Gastrocnemius medialis (tissue), 4 donors: ENCODE data around the gene STK38L. TPM values are rescaled to one million over a fixed set of nuclear protein-coding genes. Genes with fewer than 3 reads are reported as not detected.

Source experiments
- ATAC-seq, 2 donors: fragments of 150-250 bp; one replicate each; pipeline ENCODE4 v1.9.1; 2016
- DNase-seq, 2 donors: peaks; one replicate each; pipeline ENCODE4 v3.0.0-alpha.2; 2019
- H3K27ac ChIP-seq, 4 donors: fragments of 200-600 bp; sonication (generic); 1 replicate in 1 of 4; 2 replicates in 3 of 4; pipeline ENCODE4 v1.5.1; 2016 to 2018; ENCODE audit warnings: mild to moderate bottlenecking in 2 of 4, moderate library complexity in 1 of 4
- H3K27me3 ChIP-seq, 3 donors: fragments of 200-600 bp; sonication (generic) in 2 of 3; 1 replicate in 1 of 3; 2 replicates in 2 of 3; pipeline versions ENCODE4 v1.5.1 to v1.6.0; 2016 to 2019; ENCODE audit warnings: mild to moderate bottlenecking in 1 of 3, moderate library complexity in 1 of 3
- H3K36me3 ChIP-seq, 2 donors: fragments of 200-600 bp; sonication (generic) in 1 of 2; one replicate each; pipeline ENCODE4 v1.5.1; 2017 to 2018
- H3K4me1 ChIP-seq, 2 donors: fragments of 200-600 bp; sonication (generic) in 1 of 2; one replicate each; pipeline ENCODE4 v1.5.1; 2016 to 2017; ENCODE audit warnings: mild to moderate bottlenecking in 2 of 2
- H3K4me3 ChIP-seq, 4 donors: fragments of 200-600 bp; sonication (generic) in 3 of 4; 1 replicate in 1 of 4; 2 replicates in 3 of 4; pipeline ENCODE4 v1.5.1; 2016 to 2019; ENCODE audit warnings: mild to moderate bottlenecking in 2 of 4
- H3K9me3 ChIP-seq, 3 donors: fragments of 200-600 bp; sonication (generic) in 2 of 3; 1 replicate in 1 of 3; 2 replicates in 2 of 3; pipeline ENCODE4 v1.5.1; 2016 to 2019
- POLR2A ChIP-seq, 2 donors: fragments of 450-650 bp; IDR thresholded peaks; one replicate each; pipeline ENCODE4 v1.6.1; 2017; ENCODE audit warnings: antibody characterized with exemption in 2 of 2, mild to moderate bottlenecking in 2 of 2, moderate library complexity in 2 of 2
- in situ Hi-C, 4 donors: fragments of 200-750 bp; cut with MboI; loops; one replicate each; pipeline versions ENCODE4 v1.15.0 to v1.8.0; 2017; ENCODE audit warnings: low sequenced_read_pairs in 4 of 4
- intact Hi-C: fragments of 100-400 bp; cut with DNase I; formaldehyde crosslinking; loops from one replicate; pipeline ENCODE4 v1.15.1; 2023; ENCODE audit warnings: low total_unique reads
- total RNA-seq, 4 donors: library from RNA; depleted of rRNA; stranded (reverse); fragments of >200 nt; gene quantifications; one replicate each; pipeline versions ENCODE4 v1.1.0 to v1.2.3, GENCODE V29; 2016
- TF ChIP-seq, protein P1 (sequence below), 5 experiments: fragments of 450-650 bp in 3 of 5; fragments of 200-600 bp in 2 of 5; sonication (generic) in 2 of 5; IDR thresholded peaks in 4 of 5; conservative IDR thresholded peaks in 1 of 5; 1 replicate in 4 of 5; 2 replicates in 1 of 5; pipeline ENCODE4 v1.5.1; 2016 to 2019; ENCODE audit warnings: antibody characterized with exemption in 5 of 5, mild to moderate bottlenecking in 3 of 5, moderate library complexity in 3 of 5

The STK38L gene
- total RNA-seq, 4 donors from 2014 or later, result 12.9 to 20.0 (median 13.5) TPM

- no peak overlapping the region for H3K4me3 ChIP-seq
- ATAC-seq, result no peak
- DNase-seq, result no peak
- in situ Hi-C loops, result no loop called here
- TF ChIP-seq, protein P1, sequence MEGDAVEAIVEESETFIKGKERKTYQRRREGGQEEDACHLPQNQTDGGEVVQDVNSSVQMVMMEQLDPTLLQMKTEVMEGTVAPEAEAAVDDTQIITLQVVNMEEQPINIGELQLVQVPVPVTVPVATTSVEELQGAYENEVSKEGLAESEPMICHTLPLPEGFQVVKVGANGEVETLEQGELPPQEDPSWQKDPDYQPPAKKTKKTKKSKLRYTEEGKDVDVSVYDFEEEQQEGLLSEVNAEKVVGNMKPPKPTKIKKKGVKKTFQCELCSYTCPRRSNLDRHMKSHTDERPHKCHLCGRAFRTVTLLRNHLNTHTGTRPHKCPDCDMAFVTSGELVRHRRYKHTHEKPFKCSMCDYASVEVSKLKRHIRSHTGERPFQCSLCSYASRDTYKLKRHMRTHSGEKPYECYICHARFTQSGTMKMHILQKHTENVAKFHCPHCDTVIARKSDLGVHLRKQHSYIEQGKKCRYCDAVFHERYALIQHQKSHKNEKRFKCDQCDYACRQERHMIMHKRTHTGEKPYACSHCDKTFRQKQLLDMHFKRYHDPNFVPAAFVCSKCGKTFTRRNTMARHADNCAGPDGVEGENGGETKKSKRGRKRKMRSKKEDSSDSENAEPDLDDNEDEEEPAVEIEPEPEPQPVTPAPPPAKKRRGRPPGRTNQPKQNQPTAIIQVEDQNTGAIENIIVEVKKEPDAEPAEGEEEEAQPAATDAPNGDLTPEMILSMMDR (IDR thresholded peaks at IDR 0.05 in 4 of 5, conservative IDR thresholded peaks at IDR 0.05 in 1 of 5), result no peak
- no peak for TF ChIP-seq POLR2A (IDR thresholded peaks at IDR 0.05)
- no peaks in the 10 kb centered on the region for H3K27me3 ChIP-seq
- H3K36me3 ChIP-seq, result no peaks in the 10 kb centered on the region
- no peak overlapping the region for H3K27ac ChIP-seq
- H3K9me3 ChIP-seq, result no peaks in the 10 kb centered on the region
- intact Hi-C loops, result no loop called here
- no peaks in the 10 kb centered on the region for H3K4me1 ChIP-seq
Observed at GRCh38 chr12:27355486-27355885, 111.4 kb downstream of the STK38L start.

- Histone ChIP-seq H3K9me3 (no peaks in the 10 kb centered on the region), H3K4me3 (no peak overlapping the region), H3K27ac (no peak overlapping the region), H3K36me3 (no peaks in the 10 kb centered on the region), H3K4me1 (no peaks in the 10 kb centered on the region), H3K27me3 (no peaks in the 10 kb centered on the region)
- in situ Hi-C loops (no loop called here), intact Hi-C loops (no loop called here)
- TF ChIP-seq POLR2A (IDR thresholded peaks at IDR 0.05), result no peak
- TF ChIP-seq, protein P1 (IDR thresholded peaks at IDR 0.05 in 4 of 5, conservative IDR thresholded peaks at IDR 0.05 in 1 of 5), result no peak
- no peak for DNase-seq
- ATAC-seq, result no peak
Observed at GRCh38 chr12:27355979-27356378, 111.9 kb downstream of the STK38L start.

DNA sequence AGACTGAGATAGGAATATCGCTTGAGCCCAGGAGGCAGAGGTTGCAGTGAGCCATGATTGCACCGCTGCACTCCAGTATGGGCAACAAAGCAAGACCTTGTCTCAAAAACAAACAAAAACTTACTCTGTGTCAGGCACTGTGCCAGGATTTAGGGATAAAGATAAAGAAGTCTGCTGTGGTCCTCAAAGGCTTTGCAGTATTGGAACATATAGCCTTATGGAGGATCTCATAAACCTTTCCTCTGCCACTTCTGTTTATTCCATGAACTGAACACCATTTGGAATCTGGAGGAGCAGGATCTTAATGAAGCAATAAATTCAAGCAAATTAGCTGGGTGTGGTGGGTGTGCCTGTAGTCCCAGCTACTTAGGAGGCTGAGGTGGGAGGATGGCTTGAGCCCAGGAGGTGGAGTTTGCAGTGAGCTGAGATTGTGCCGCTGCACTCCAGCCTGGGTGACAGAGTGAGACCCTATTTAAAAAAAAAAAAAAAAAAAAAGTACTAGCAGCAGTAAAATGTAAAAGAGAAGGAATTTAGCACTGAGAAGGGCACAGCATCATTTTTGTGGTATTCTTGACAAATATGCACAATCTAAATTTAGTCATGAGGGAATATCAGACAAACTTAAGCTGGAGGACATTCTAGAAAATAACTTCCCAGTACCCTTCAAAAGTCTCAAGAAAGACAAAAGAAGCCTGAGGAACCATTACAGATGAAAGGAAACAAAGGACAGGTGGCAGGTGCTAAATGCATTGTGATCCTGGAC, 115.7 kb downstream of the STK38L start:
- no peak for TF ChIP-seq POLR2A (IDR thresholded peaks at IDR 0.05)
- TF ChIP-seq, protein P1 (IDR thresholded peaks at IDR 0.05 in 4 of 5, conservative IDR thresholded peaks at IDR 0.05 in 1 of 5), result no peak
- intact Hi-C loops, result no loop called here

DNA sequence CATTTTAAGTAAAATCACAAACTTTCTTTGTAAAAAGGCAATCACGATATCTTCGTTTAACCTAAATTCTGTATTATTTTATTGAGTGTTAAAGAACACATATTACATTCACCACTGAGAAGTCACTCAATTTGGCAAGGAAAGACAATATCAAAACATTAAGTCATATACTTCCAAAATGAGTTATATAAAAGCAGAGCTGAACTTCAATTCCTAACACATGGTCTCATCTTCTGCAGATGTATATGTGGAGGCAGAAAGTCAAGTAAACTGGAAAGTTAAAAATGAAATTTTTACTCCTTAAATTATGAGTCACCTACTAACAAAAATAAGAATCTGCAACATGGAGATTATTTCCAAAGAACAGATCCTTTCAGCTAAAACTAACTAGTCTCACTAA, 117.3 kb downstream of the STK38L start:
- Histone ChIP-seq H3K27me3 (no peaks in the 10 kb centered on the region), H3K4me1 (no peaks in the 10 kb centered on the region), H3K36me3 (no peaks in the 10 kb centered on the region), H3K9me3 (no peaks in the 10 kb centered on the region), H3K27ac (no peak overlapping the region), H3K4me3 (no peak overlapping the region)
- no peak for TF ChIP-seq POLR2A (IDR thresholded peaks at IDR 0.05)
- TF ChIP-seq, protein P1 (IDR thresholded peaks at IDR 0.05 in 4 of 5, conservative IDR thresholded peaks at IDR 0.05 in 1 of 5), result no peak
- ATAC-seq (no peak), DNase-seq (no peak)
- intact Hi-C loops, result no loop called here
- in situ Hi-C loops, result no loop called here

More for the DNA sequence above, 115.7 kb downstream of the STK38L start:
- no peaks in the 10 kb centered on the region for H3K9me3 ChIP-seq
- H3K27me3 ChIP-seq, result no peaks in the 10 kb centered on the region
- H3K27ac ChIP-seq, result no peak overlapping the region
- DNase-seq (no peak), ATAC-seq (no peak)
- in situ Hi-C loops, result no loop called here
- H3K36me3 ChIP-seq, result no peaks in the 10 kb centered on the region
- H3K4me1 ChIP-seq, result no peaks in the 10 kb centered on the region
- H3K4me3 ChIP-seq, result no peak overlapping the region
